NK-92 (cell line): ENCODE results near the gene MINAR1.

Experiments
- DNase-seq: peaks from one replicate; lab custom pipeline; 2025; ENCODE audit not compliant: unreplicated experiment; lab: John Stamatoyannopoulos, UW

Gene MINAR1

GRCh38 chr15:79430901-79431635 is 1.1 kb upstream of the MINAR1 start:
- no peak for DNase-seq

GRCh38 chr15:79432345-79433275 is 474 bp downstream of the MINAR1 start:
- no peak for DNase-seq

GRCh38 chr15:79433276-79433990 is 1.3 kb downstream of the MINAR1 start:
- no peak for DNase-seq

GRCh38 chr15:79434361-79434760 is 2.2 kb downstream of the MINAR1 start:
- DNase-seq, result no peak

GRCh38 chr15:79436037-79436780 is 4.1 kb downstream of the MINAR1 start:
- no peak for DNase-seq

- no peak for DNase-seq
Measured at GRCh38 chr15:79437275-79438000, 5.3 kb downstream of the MINAR1 start.

GRCh38 chr15:79439236-79439635 is 7.1 kb downstream of the MINAR1 start:
- no peak for DNase-seq

- no peak for DNase-seq
Measured at GRCh38 chr15:79440355-79440908, 8.3 kb downstream of the MINAR1 start.

GRCh38 chr15:79442911-79443310 is 10.8 kb downstream of the MINAR1 start:
- DNase-seq, result no peak

GRCh38 chr15:79447060-79447459 is 14.9 kb downstream of the MINAR1 start:
- no peak for DNase-seq

- no peak for DNase-seq
Measured at GRCh38 chr15:79450648-79451047, 18.5 kb downstream of the MINAR1 start.

GRCh38 chr15:79451361-79451999 is 19.3 kb downstream of the MINAR1 start:
- no peak for DNase-seq

GRCh38 chr15:79452244-79453051 is 20.3 kb downstream of the MINAR1 start:
- DNase-seq, result no peak

- DNase-seq, result no peak
Measured at GRCh38 chr15:79453446-79453845, 21.3 kb downstream of the MINAR1 start.

GRCh38 chr15:79454063-79454462 is 21.9 kb downstream of the MINAR1 start:
- no peak for DNase-seq

GRCh38 chr15:79455361-79455760 is 23.2 kb downstream of the MINAR1 start:
- no peak for DNase-seq

GRCh38 chr15:79455943-79456342 is 23.8 kb downstream of the MINAR1 start:
- DNase-seq, result no peak

- DNase-seq, result no peak
Measured at GRCh38 chr15:79458491-79458890, 26.4 kb downstream of the MINAR1 start.

- no peak for DNase-seq
Measured at GRCh38 chr15:79459666-79460065, 27.5 kb downstream of the MINAR1 start.
